Posterior vena cava (tissue), 2 donors: ENCODE measurements around the gene SPON1. TPM values are rescaled to one million over a fixed set of nuclear protein-coding genes. Genes with fewer than 3 reads are reported as not detected.
A peak's percentile ranks its signal among the peaks of the same experiment; 100 is the strongest.

Source experiments
- DNase-seq: peaks from one replicate; pipeline ENCODE4 v3.0.0-alpha.2; 2020; ENCODE audit warnings: low spot score
- intact Hi-C, 2 donors: fragments of 100-400 bp; cut with DNase I; formaldehyde crosslinking; loops; one replicate each; pipeline versions ENCODE4 v1.14.1 to v1.14.2; 2022 to 2023
- total RNA-seq, 2 donors: library from RNA; stranded (reverse); fragmentation: NEBNext Ultra II Directional; extraction: Animal tissue kit (Norgen Biotek cat#: 25700); gene quantifications; one replicate each; pipeline ENCODE4 v1.2.1, GENCODE V29; 2021
- donor health status: DM: yes; HTN: yes; CAD: no.
- donor health status: DM: yes; HTN: yes; CAD: no.

SPON1 gene
- total RNA-seq, 2 donors from 2014 or later: 71.3 to 131 TPM

GRCh38 chr11:13941775-13942174, 20.7 kb upstream of the SPON1 start:
- DNase-seq: no peak
- intact Hi-C loops: no loop called here

- no peak for DNase-seq
- intact Hi-C loops: no loop called here
Measured at GRCh38 chr11:13942378-13942777, 20.1 kb upstream of the SPON1 start.

- DNase-seq: no peak
- intact Hi-C loops: no loop called here
Measured at GRCh38 chr11:13942971-13943381, 19.5 kb upstream of the SPON1 start.

GRCh38 chr11:13944016-13944415, 18.5 kb upstream of the SPON1 start:
- intact Hi-C loops: no loop called here
- DNase-seq: no peak

DNA sequence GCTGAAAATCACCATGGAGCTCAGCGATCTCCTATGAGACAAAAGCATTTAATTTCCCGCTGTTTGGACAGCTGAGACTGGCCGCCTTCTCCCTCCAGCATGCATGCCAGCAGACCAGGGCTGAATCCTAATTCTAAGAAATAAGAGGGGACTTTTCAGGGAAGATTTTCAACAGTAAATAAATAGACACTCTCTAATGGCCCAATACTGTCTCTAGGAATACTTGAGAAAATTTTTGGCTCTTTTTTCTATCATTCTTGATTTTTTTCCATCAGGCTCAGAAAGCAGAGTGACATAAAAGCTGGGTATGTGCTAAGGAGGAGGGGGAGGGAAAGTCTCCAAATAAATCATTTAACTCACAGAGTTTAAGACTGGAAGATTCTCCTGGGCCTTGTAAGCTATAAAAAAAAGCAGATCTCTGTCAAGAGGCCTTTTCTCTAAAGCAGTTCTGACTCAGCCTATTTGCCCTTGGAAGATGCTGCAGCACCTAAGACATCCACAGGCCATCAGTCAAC, 17.6 kb upstream of the SPON1 start:
- intact Hi-C loops: no loop called here
- DNase-seq: no peak

DNA sequence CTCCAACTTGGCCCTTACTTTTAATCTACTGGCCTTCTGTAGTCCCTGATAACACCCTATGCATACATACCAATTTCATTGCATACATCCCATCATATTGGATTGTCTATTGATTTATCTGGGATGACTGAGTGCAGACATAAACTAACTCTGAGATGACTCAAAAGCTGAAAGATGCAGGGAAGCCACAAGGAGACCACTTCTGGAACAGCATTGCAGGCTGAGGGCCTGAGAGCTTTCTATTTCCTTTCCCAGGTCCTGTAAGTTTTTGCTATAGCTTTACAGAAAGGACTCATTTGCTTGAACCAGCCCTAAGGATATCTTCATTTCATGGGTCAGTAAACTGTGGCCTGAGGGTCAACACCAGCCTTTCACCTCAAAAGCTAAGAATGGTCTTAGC, 15.1 kb upstream of the SPON1 start:
- intact Hi-C loops: no loop called here

DNA sequence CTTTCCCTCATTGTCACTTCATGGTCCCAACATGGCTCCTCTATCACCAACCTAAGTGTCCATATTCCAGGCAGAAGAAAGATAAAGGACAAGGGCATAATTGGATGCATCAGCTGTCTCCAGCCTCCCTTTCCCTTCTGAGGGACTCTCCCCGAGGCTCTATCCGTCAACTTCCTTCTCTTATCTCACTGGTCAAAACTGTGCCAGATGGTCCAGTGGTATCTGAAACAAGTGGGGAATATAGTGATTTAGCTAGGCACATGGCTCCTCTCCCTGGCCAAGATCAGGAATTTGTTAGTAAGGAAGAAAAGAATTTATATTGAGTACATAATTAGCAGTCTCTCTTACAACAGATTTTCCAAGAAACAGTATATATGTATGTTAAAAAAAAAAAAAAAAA, 12.6 kb upstream of the SPON1 start:
- intact Hi-C loops: loop anchor here (10.0 kb wide), 2 partner anchors 195 to 295 kb away; no protein-coding TSS in a partner anchor

More for the DNA sequence above, 15.1 kb upstream of the SPON1 start:
- DNase-seq: no peak

DNA sequence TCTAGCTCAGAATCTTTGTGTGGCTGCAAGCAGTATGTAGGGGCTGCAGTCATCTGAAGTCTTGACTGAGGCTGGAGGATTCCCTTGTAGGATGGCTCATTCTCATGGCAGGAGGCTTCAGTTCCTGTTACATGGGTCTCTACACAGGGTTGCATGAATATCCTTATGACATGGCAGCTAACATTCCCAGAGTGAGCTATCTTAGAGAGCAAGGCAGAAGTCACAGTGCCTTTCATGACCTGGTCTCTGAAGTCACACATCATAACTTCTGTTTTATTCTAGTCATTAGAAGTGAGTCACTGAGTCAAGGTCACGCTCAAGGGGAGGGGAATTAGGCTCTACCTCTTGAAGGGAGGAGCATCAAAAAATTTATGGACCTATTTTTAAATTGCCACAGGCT, 10.3 kb upstream of the SPON1 start:
- intact Hi-C loops: loop anchor here (10.0 kb wide), 2 partner anchors 193 to 293 kb away; no protein-coding TSS in a partner anchor
- no peak for DNase-seq

More for the DNA sequence above, 12.6 kb upstream of the SPON1 start:
- DNase-seq: no peak

DNA sequence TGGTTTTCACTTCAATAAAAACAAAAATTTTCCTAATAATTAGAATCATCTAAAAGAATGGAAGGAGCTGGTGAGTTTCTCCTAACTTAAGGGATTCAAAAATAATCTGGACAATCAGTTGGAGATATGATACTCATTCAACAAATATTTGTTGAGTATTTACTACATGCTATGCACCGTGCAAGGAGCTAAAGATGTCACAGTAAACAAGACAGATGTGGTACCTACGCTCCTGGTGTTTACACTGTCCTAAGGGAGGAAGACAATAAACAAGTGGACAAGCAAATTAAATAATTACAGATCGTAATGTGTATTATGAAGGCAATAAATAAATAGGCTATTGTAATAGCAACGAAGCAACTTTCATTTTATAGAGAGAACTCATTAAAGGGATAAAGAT, 9.9 kb upstream of the SPON1 start:
- intact Hi-C loops: loop anchor here (10.0 kb wide), 2 partner anchors 192 to 292 kb away; no protein-coding TSS in a partner anchor
- DNase-seq: no peak

DNA sequence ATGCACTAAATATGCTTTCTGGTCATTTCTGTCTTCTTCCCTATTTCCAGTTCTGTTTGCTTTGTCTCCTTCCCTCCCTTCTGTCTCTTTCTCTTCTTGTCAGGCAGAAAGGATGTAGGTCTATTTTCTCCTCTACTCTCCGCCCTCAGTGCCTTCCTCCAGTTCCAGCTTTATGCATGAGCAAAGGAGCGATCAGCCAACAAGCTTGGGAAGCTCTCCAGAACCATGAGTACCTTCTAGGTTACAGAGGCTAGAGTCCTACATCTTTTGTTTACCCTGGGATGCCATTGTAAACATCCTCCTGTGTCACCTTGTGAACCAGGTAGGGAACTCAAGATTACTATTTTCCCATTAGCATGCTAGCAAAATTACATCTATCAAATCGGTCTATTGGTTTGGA, 7.9 kb upstream of the SPON1 start:
- intact Hi-C loops: loop anchor here (2.0 to 10.0 kb wide), 3 partner anchors 190 to 296 kb away; no protein-coding TSS in a partner anchor
- no peak for DNase-seq

GRCh38 chr11:13955971-13956421, 6.5 kb upstream of the SPON1 start:
- no peak for DNase-seq

DNA sequence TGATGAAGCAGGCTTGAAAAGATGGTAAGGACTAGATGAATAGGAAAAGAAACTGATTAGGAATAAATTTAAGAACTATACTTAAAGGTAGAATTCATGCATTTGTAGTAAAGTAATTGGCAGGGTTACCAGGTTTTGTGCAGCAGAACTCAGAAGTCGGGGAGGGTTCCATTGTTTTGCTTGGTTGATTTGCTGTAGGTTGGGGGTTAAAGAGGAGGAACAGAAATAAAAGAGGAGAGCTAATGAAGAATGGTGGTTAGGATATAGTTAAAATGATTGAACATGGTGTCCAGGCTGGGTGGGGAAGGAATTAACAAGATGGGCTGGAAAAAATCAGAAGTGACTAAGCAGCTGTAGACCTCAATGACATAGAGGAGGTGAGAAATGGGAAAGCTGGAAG, 5.5 kb upstream of the SPON1 start:
- no peak for DNase-seq
- intact Hi-C loops: loop anchor here (2.0 to 10.0 kb wide), 4 partner anchors 62 to 288 kb away; no protein-coding TSS in a partner anchor

More at GRCh38 chr11:13955971-13956421, 6.5 kb upstream of the SPON1 start:
- intact Hi-C loops: loop anchor here (2.0 to 10.0 kb wide), 5 partner anchors 63 to 295 kb away; no protein-coding TSS in a partner anchor

- no peak for DNase-seq
- intact Hi-C loops: loop anchor here (5.0 to 10.0 kb wide), 3 partner anchors 186 to 286 kb away; no protein-coding TSS in a partner anchor
Measured at GRCh38 chr11:13958641-13959400, 3.7 kb upstream of the SPON1 start.

GRCh38 chr11:13962198-13962561, 343 bp upstream of the SPON1 start:
- intact Hi-C loops: loop anchor here in 1 of 2 donors (1.0 kb wide), 1 partner anchor 8 kb away; no protein-coding TSS in a partner anchor
- no peak for DNase-seq

GRCh38 chr11:13963169-13963948, 836 bp downstream of the SPON1 start:
- intact Hi-C loops: no loop called here
- DNase-seq: peak; percentile 86

DNA sequence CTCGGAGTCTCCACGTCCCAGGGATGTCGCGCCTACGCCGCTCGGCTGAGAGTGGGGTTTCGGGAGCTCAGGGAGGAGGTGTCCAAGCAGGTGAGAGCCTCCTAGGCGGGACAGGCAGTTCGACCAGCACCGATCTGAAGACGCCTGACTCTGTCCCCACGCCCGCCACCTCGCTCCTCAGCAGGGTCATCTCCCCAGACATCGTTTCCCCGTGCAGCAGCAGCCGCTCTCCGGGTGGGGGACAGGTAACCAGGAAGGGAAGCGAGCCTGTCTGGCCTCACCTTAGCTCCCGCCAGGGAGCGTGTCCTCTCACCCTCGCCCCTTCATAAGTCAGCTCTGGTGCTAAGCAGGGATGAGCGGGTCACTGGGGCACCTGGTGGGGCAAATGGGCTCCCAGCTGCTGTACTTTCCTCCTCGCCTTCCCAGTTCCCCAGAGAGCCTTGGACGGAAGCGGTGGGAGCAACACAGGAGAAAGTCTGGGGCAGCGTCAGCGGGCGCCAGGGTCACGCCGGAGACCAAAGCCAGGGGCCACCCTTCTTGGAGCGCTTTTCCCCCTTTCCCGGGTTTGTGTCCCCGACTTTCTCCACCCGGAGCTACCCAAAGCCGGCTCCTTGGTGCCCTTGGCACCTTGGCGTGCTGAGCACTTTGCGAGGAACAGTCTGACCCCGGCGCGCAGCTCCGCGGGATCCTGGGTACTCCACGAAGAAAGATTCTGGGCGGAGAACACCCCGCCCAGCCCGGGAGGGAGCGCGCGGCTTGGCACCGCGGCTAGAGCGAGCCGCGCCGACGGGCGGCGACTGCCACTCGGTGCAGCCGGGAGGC, 1.6 kb downstream of the SPON1 start:
- intact Hi-C loops: no loop called here
- DNase-seq: peak; percentile 84

DNA sequence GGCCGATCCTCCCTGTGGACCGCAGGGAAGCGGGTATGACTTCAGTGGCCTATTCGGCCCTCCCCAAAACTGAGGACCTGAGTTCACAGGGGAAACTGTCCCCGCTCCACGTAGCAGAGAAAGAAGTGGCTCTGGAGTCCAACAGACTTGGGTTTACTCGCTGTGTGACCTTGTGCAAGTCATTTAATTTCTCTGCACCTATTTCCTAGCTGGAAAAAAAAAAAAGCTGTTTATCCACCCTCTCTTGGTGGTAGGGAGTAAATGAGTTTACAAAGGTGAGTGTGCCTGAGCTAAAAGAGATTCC, 2.2 kb downstream of the SPON1 start:
- DNase-seq: no peak
- intact Hi-C loops: no loop called here

GRCh38 chr11:13965337-13965736, 2.8 kb downstream of the SPON1 start:
- no peak for DNase-seq
- intact Hi-C loops: no loop called here

DNA sequence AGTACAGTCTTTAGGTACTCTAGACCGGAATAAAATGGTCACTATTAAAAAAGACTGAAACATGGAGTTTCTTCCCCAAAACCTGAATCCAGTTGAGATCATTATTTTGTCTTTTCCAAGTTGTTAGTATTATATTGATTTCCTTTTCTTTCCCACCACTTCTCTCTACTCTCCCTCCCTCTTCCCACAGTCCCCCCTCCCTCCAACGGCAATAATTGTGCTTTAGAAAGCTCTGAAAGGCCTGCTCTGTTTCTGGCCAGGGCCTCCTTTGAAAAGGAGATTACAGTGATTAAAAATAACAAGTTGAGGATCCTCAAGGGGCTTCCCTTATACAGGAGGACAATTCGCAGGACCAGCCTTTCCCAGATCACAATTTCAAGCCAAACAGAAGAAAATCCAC, 3.5 kb downstream of the SPON1 start:
- no peak for DNase-seq
- intact Hi-C loops: no loop called here
